ENCODE measurements around the gene ZSCAN5A. TPM values are rescaled to one million over a fixed set of nuclear protein-coding genes. Genes with fewer than 3 reads are reported as not detected.
"Not testable (repeated sequence)": the region's sequence is repeated elsewhere in the genome, so short reads cannot be mapped to it uniquely, and the experiment has no call there.

ZSCAN5A gene
- polyA plus RNA-seq, 6 donors from 2014 or later: 5.3 to 8.1 (median 7.0) TPM; not detected in 1

DNA sequence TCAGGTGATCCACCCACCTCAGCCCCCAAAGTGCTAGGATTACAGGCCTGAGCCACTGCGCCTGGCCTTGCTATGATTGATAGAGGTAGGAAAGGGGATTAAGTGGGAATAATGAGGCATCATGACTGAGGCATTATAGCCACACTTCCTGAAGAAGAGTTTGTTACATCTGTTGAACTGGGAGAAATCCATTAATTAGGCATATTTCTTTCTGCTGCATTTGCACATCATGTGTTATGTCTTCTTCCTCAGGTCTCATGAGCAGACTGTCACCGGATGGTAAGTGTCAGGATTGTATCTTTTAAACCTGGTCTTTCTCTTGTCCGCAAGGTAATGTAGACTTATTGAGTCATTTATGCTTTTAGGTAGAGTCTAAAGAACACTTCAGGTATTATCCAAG, 29.9 kb downstream of the ZSCAN5A start:
- Mint-ChIP-seq H3K27me3 (no peaks in the 10 kb centered on the region), H3K36me3 (peaks cover 0 to 8% of the 10 kb centered on the region in 2 donors), H3K27ac (no peak overlapping the region), H3K4me3 (no peak overlapping the region), H3K9me3 (peaks cover 0 to 2% (median 0%) of the 10 kb centered on the region in 7 donors), H3K4me1 (no peaks in the 10 kb centered on the region)
- ATAC-seq (ENCODE audit: low read depth in 2 of 2): no peak
- DNase-seq: no peak

DNA sequence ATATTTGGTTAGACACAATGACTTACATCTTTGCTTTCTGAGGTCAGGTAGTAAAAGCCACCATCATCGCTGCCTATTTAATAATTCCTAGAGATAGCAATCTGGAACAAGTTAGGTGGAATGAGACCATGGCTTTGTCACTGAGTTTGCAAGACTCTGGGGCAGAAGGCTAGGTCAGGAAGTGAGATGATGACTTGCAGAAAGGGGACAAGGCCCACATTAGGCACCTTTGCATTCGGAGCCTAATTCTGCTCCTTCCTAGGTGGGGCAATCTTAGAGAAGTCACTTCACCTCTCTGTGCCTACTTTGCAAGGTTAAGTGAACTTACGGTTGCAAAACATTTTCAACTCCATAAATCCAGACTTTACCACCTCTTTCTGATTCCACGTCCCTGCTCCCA, 31.8 kb downstream of the ZSCAN5A start:
- Mint-ChIP-seq H3K4me3 (no peak overlapping the region), H3K27ac (no peak overlapping the region), H3K4me1 (no peaks in the 10 kb centered on the region), H3K36me3 (no peaks in the 10 kb centered on the region), H3K9me3 (peaks cover 0 to 2% (median 0%) of the 10 kb centered on the region in 7 donors), H3K27me3 (no peaks in the 10 kb centered on the region)
- ATAC-seq (ENCODE audit: low read depth in 2 of 2): no peak
- no peak for DNase-seq

DNA sequence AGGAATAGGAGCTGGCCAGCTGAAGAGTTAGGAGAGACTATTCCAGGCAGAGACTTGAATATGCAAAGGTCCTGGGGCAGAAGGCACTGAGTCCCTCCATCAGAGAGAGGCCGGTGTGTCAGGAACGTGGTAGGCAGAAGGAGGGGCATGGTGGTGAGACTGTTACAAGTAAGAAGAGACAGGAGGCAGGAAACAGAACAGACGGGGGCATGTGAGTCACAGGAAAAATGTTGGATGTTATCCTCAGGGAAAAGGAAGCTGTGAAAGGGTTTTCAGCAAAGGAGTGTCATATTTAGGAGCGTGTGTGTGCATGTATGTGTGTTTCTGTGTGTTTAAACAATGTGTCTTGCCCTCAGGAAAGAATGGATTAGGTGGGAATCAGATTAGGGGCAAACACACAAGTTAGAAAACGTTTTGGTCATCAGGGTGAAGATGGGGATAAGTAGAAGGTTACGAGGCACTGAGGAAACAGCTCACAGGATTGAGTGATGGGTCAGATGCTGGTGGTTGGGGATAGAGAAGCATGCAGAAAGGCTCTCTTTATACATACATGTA, 41.0 kb downstream of the ZSCAN5A start:
- Mint-ChIP-seq H3K36me3 (peaks cover 0 to 13% of the 10 kb centered on the region in 2 donors), H3K9me3 (peaks cover 0 to 3% (median 0%) of the 10 kb centered on the region in 7 donors), H3K27me3 (no peaks in the 10 kb centered on the region), H3K4me1 (no peaks in the 10 kb centered on the region), H3K4me3 (peak overlapping the region in 1 of 8 donors; percentile 38), H3K27ac (no peak overlapping the region)
- ATAC-seq (ENCODE audit: low read depth in 2 of 2): no peak
- no peak for DNase-seq

DNA sequence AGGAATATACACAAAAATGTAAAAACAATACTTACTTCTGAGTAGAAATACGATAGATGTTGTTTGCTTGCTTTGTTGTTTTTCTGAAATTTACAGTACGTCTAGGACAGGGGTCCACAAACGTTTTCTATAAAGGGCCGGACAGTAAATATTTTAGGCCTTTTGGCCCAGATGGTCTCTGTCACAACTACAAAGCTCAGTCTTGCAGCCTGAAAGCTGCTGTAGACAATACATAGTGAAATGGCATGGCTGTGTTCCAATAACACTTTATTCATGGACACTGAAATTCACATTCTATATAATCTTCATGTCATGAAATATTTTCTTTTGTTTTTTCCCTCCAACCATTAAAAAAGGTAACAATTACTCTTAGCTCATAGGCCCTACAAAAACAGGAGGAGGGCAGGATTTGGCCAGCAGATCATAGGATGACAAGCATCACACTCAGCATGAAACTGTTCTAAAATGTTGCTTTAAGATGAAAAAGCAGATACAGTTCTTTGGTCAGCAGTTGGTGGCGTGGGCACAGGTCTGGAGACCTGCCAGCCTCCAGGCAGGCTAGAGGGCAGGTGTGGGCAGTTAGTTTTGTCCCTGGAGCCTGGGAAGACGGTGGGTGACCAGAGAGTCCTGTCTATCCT, 42.4 kb downstream of the ZSCAN5A start, which contains the start of gene EDDM13:
EDDM13 (plus strand) TSS at position 588 of the 638 bp plus-strand sequence. CDS start 87 bp downstream, outside the sequence.
- Mint-ChIP-seq H3K27me3 (no peaks in the 10 kb centered on the region), H3K36me3 (peaks cover 0 to 9% of the 10 kb centered on the region in 2 donors)
- no peak for ATAC-seq (ENCODE audit: low read depth in 2 of 2)

DNA sequence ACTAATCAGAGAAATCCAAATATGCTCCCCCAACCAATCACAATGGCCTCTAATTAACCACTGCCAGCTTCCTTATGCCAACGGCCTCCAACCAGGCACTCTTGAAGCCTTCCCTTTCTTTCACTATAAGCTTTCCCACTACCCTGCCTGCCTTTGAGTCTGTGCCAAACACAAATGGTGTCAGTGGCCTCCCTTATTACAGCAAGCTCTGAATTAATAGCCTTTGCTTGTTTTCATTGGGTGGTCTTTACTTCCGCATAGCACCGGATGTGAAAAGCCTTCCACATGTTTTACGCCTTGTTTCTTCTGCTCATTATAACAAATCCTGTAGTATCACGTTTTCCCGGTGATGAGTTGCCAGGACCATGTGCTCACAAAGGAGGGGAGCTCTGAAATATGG, 43.5 kb downstream of the ZSCAN5A start:
- Mint-ChIP-seq H3K36me3 (peaks cover 0 to 5% of the 10 kb centered on the region in 2 donors), H3K27ac (no peak overlapping the region), H3K4me3 (no peak overlapping the region), H3K4me1 (no peaks in the 10 kb centered on the region), H3K9me3 (no peaks in the 10 kb centered on the region), H3K27me3 (no peaks in the 10 kb centered on the region)
- no peak for DNase-seq
- no peak for ATAC-seq (ENCODE audit: low read depth in 2 of 2)

More for the DNA sequence above, 42.4 kb downstream of the ZSCAN5A start, which contains the start of gene EDDM13:
- peak within 1 kb of the TSS in 2 of 6 donors; percentile 38 to 76 for H3K27ac Mint-ChIP-seq
- peaks cover 0 to 3% (median 0%) of the 10 kb centered on the region in 7 donors for H3K9me3 Mint-ChIP-seq
- no peak within 1 kb of the TSS for H3K4me3 Mint-ChIP-seq
- H3K4me1 Mint-ChIP-seq: no peaks in the 10 kb centered on the region
- no peak for DNase-seq

DNA sequence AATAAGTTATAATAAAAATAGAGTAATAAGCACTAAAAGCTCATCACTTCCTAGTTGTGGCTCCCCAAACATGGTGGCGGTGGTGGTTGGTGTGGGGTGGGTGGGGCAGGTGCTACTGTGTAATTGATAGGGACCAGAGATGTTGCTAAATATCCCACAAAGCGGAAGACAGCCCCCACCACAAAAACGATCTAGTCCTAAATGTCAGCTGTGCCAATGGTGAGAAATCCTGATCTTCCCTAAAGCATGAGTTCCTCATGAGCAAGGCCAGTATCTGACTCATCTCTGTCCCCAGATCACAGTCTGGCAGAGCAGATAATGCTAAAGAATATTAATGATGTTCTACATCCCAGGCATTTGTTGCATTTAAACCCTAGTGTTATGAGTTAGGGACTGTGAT, 44.0 kb downstream of the ZSCAN5A start:
- Mint-ChIP-seq H3K4me1 (no peaks in the 10 kb centered on the region), H3K4me3 (no peak overlapping the region), H3K9me3 (no peaks in the 10 kb centered on the region), H3K27me3 (no peaks in the 10 kb centered on the region), H3K36me3 (peaks cover 0 to 5% of the 10 kb centered on the region in 2 donors), H3K27ac (no peak overlapping the region)
- DNase-seq (no peak), ATAC-seq (ENCODE audit: low read depth in 2 of 2) (no peak)

DNA sequence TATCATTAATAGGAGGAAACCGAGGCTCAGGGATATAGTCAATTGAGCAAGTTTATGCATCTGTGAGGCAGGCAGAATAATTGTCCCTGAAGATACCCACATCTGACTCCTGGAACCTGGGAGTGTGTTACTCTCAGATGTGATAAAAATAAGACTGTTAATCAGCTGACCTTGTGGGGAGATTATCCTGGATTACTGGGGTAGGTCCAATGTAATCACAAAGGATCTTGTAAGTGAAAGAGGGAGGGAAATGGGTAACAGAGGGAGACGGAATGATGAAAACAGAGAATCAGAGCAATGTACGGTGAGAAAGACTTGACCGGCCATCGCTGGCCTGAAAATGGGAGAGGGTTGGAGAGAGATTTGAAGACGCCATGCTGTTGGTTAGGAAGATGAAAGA, 45.3 kb downstream of the ZSCAN5A start:
- Mint-ChIP-seq H3K27me3 (no peaks in the 10 kb centered on the region), H3K4me3 (peak overlapping the region in 1 of 8 donors; percentile 66), H3K4me1 (no peaks in the 10 kb centered on the region), H3K9me3 (no peaks in the 10 kb centered on the region), H3K27ac (no peak overlapping the region), H3K36me3 (peaks cover 0 to 5% of the 10 kb centered on the region in 2 donors)
- no peak for ATAC-seq (ENCODE audit: low read depth in 2 of 2)
- DNase-seq: no peak

DNA sequence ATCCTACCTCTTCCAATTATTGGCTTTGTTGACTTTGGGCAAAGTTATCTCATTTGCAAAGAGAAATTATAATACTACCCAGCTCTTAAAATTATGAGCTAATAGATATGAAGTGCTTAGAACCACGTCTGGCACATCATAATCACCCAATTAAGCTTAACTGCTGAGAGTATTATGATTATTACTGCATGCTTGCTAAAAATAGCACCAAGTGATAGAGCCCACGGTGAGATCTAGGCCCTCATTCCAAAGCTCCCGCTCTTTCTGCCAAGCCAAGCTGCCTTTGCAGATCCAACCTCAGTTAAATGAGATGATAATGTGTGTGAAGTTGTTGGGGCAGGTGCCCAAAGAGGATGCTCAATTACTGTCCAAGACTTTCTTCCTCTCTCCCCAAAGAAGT, 48.6 kb downstream of the ZSCAN5A start:
- Mint-ChIP-seq H3K4me1 (peaks cover 0 to 4% (median 0%) of the 10 kb centered on the region in 3 donors), H3K4me3 (no peak overlapping the region), H3K36me3 (peaks cover 0 to 9% of the 10 kb centered on the region in 2 donors), H3K27me3 (no peaks in the 10 kb centered on the region), H3K9me3 (no peaks in the 10 kb centered on the region), H3K27ac (no peak overlapping the region)
- no peak for ATAC-seq (ENCODE audit: low read depth in 2 of 2)
- DNase-seq: no peak

DNA sequence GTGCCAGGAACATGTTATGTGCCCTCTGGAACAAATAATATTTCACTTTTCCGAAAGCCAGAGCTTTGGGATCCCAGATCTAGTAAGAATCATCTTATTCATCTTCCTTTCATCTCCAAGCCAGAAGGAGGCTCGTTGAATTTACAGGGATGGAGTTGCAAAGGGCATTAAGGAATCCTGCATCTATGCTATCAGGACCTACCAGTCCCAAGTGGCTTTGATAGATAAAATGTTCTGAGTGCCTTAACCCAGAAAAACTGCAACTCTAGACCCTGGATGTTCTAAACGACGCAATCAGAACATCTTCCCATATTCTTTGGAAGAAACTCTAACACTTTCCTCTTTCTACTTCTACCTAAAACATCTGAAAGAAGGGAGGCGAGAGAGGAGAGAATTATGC, 51.3 kb downstream of the ZSCAN5A start:
- no peak overlapping the region for H3K4me3 Mint-ChIP-seq
- H3K27me3 Mint-ChIP-seq: no peaks in the 10 kb centered on the region
- peaks cover 0 to 4% of the 10 kb centered on the region in 2 donors for H3K36me3 Mint-ChIP-seq
- no peaks in the 10 kb centered on the region for H3K9me3 Mint-ChIP-seq
- H3K4me1 Mint-ChIP-seq: peaks cover 0 to 4% (median 0%) of the 10 kb centered on the region in 3 donors
- no peak overlapping the region for H3K27ac Mint-ChIP-seq
- ATAC-seq (ENCODE audit: low read depth in 2 of 2) (no peak), DNase-seq (no peak)

DNA sequence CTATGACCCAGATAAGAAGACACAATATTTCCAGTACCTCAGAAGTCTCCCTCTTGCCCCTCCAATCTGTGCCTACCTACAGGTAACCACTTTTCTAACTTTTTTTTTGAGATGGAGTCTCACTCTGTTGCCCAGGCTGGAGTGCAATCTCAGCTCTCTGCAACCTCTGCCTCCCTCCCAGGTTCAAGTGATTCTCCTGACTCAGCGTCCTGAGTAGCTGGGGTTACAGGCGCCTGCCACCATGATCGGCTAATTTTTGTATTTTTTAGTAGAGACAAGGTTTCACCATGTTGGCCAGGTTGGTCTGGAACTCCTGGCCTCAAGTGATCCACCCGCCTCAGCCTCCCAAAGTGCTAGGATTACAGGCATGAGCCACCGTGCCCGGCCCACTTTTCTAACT, 52.7 kb downstream of the ZSCAN5A start:
- not testable (repeated sequence) for H3K27me3 Mint-ChIP-seq; H3K9me3 Mint-ChIP-seq; H3K36me3 Mint-ChIP-seq; DNase-seq; H3K4me1 Mint-ChIP-seq; H3K4me3 Mint-ChIP-seq; ATAC-seq (ENCODE audit: low read depth in 2 of 2)
- peak overlapping the region in 2 of 6 donors; percentile 52 to 53 for H3K27ac Mint-ChIP-seq

DNA sequence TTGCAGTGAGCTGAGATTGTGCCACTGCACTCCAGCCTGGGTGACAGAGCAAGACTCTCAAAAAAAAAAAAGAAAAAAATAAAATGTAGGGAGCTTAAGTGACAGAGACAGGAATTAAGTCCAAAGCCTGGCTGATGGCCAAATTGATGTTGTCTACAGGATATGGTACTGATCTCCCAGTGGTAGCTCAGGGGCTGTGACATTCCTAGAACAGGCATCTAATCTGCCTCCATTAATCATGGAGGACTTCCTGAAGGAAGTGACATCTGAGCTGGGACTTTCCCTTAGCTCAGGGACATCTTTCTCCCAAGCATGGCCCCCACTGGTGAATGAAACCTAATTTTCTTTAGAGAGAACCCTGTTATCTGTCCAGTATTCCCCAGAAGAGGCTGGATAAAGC, 53.5 kb downstream of the ZSCAN5A start:
- H3K4me1 Mint-ChIP-seq: peaks cover 0 to 4% (median 0%) of the 10 kb centered on the region in 3 donors
- H3K27ac Mint-ChIP-seq: no peak overlapping the region
- H3K27me3 Mint-ChIP-seq: no peaks in the 10 kb centered on the region
- H3K4me3 Mint-ChIP-seq: no peak overlapping the region
- ATAC-seq (ENCODE audit: low read depth in 2 of 2) (no peak), DNase-seq (no peak)
- H3K36me3 Mint-ChIP-seq: peaks cover 0 to 4% of the 10 kb centered on the region in 2 donors
- H3K9me3 Mint-ChIP-seq: no peaks in the 10 kb centered on the region

DNA sequence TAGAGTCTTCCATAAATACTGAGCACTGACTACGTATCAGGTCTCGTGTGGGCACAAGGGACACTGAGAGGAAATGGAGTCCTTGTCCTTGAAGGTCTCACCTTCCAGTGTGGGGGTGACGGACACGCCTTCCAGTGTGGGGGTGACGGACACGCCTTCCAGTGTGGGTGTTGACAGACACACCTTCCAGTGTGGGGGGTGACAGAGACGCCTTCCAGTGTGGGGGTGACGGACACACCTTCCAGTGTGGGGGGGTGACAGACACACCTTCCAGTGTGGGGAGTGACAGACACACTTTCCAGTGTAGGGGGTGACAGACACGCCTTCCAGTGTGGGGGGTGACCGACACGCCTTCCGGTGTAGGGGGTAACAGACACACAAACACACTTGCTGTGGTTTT, 56.4 kb downstream of the ZSCAN5A start:
- peak overlapping the region in 1 of 6 donors; percentile 76 for H3K27ac Mint-ChIP-seq

DNA sequence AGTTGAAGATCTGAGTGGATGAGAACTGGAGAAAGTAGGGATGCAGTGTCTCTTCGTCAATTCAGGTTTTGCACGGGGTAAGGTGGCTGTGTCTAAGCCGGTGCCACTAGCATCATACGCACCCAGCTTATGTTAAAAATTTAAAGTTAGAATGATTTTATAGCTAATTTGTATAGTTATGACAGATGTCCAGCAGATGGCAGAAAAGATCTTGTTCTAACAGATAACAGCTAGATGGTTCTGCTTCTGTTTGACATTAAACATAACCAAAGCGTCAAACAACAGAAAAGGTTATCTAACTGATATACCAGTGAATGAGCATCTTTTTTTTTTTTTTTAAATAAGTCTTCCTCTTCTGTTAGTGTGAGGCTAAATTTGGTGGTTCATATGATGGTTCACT, 60.9 kb downstream of the ZSCAN5A start:
- H3K4me3 Mint-ChIP-seq: no peak overlapping the region
- peaks cover 8 to 16% (median 8%) of the 10 kb centered on the region in 3 donors for H3K4me1 Mint-ChIP-seq
- H3K36me3 Mint-ChIP-seq: peaks cover 0 to 9% of the 10 kb centered on the region in 2 donors
- H3K9me3 Mint-ChIP-seq: peaks cover 0 to 3% (median 0%) of the 10 kb centered on the region in 7 donors
- H3K27me3 Mint-ChIP-seq: no peaks in the 10 kb centered on the region
- ATAC-seq (ENCODE audit: low read depth in 2 of 2) (peak in 1 of 2 donors; percentile 33), DNase-seq (peak; percentile 33)
- no peak overlapping the region for H3K27ac Mint-ChIP-seq

More for the DNA sequence above, 56.4 kb downstream of the ZSCAN5A start:
- Mint-ChIP-seq H3K9me3 (no peaks in the 10 kb centered on the region), H3K4me3 (no peak overlapping the region), H3K27me3 (no peaks in the 10 kb centered on the region), H3K36me3 (peaks cover 0 to 4% of the 10 kb centered on the region in 2 donors), H3K4me1 (peaks cover 0 to 4% (median 3%) of the 10 kb centered on the region in 3 donors)
- DNase-seq (no peak), ATAC-seq (ENCODE audit: low read depth in 2 of 2) (no peak)
